Lower leg skin (tissue), 3 donors: ENCODE results near the gene TAOK2.

Experiments used
- POLR2A ChIP-seq, 2 donors: fragments of 450-650 bp; IDR thresholded peaks; one replicate each; pipeline ENCODE4 v1.6.1; 2016 to 2017; ENCODE audit warnings: antibody characterized with exemption in 2 of 2, mild to moderate bottlenecking in 1 of 2, moderate library complexity in 1 of 2
- TF ChIP-seq, protein P1 (sequence below), 3 donors: fragments of 450-650 bp; IDR thresholded peaks; one replicate each; pipeline ENCODE4 v1.5.1; 2016; ENCODE audit warnings: antibody characterized with exemption in 3 of 3, mild to moderate bottlenecking in 3 of 3, moderate library complexity in 2 of 3

DNA sequence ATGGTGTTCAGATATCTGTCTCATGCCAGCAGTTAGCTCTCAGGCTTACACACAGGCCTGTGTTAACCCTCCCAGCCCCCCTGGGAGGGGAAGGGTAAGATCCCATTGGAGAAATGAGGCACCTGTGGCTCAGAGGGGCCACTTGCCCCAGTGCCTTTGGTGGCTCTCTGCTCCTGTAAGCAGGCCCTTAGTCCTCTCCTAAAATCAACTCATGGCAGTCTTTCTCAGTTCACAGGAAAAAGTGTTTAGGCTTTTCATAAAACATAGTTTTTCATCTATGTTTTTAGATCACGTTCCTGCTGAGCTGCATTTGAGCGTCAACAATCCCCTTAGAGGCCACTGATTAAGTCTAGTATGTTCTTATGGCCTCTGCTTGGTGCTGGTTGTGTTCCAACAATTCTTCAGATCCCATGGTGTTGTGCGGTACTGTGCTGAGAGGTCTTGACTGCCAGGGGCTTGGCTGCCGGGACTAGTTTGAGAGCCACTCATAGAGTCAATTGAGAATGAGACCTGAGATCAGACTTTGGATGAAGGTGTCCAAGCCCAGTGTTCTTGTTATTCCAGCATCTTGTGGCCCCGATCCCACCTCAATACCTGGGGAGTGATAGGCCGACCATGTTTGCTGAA, 10.6 kb downstream of the TAOK2 start:
- no peak for TF ChIP-seq POLR2A (IDR thresholded peaks at IDR 0.05)
- TF ChIP-seq, protein P1, sequence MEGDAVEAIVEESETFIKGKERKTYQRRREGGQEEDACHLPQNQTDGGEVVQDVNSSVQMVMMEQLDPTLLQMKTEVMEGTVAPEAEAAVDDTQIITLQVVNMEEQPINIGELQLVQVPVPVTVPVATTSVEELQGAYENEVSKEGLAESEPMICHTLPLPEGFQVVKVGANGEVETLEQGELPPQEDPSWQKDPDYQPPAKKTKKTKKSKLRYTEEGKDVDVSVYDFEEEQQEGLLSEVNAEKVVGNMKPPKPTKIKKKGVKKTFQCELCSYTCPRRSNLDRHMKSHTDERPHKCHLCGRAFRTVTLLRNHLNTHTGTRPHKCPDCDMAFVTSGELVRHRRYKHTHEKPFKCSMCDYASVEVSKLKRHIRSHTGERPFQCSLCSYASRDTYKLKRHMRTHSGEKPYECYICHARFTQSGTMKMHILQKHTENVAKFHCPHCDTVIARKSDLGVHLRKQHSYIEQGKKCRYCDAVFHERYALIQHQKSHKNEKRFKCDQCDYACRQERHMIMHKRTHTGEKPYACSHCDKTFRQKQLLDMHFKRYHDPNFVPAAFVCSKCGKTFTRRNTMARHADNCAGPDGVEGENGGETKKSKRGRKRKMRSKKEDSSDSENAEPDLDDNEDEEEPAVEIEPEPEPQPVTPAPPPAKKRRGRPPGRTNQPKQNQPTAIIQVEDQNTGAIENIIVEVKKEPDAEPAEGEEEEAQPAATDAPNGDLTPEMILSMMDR (IDR thresholded peaks at IDR 0.05) = no peak
